HuH-7 (cell line): ENCODE results near the gene NAA10.

Experiments used
- DNase-seq: peaks from one replicate; pipeline ENCODE4 v3.0.0; 2011; ENCODE audit warnings: low spot score

The NAA10 gene

DNA sequence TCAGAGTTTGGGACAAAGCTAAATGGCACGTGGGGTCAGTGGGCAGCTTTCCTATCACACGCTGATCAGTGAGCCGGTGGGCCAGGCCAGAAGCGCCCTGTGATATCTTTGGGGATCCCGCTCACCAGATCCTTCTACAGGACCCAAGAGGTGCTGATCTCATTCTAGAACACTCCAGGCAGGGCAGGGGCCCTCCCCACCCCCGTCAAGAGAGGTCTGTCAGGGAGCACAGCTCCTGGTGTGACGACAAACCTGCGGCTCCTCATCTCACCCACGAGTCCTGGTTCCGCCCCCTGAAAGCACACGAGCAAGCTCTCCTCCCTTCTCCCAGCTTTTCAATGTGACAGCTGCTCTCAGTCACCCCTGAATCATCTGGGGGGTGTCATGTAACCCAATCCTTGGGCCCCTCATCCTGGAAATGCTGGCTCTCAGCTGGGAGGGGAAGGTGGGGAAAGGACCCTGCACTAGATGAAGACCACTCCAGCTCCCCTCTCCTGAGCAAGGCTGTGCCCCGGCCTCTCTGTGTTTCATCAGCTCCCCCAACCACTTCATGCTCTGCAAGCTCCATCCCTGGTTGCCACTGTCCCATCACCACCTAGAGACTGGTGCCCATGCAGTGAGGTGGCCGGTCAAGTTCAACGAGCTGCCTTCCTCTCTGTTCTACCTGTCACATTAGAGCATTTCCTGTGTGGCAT is 32.2 kb upstream of the NAA10 start:
- DNase-seq = no peak

DNA sequence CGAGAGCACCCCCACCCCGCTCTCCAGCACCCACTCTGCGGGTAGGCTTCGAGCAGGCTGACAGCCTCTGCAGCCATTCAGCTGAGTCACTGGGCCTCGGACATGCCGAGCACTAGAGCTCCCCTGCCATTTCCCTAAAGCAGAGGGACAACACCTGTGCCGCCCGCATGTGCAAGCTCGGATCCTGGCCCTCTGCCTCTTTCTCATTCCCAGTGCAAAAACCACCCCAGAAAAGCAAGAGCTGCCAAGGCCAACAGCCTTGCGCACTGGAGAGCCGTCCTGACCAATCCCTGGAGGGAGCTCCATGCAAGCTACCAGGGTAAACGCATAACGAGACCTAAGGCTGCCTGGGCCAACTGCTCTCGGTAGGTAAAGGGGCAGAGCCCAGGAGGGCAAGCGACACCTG is 31.4 kb upstream of the NAA10 start:
- no peak for DNase-seq

DNA sequence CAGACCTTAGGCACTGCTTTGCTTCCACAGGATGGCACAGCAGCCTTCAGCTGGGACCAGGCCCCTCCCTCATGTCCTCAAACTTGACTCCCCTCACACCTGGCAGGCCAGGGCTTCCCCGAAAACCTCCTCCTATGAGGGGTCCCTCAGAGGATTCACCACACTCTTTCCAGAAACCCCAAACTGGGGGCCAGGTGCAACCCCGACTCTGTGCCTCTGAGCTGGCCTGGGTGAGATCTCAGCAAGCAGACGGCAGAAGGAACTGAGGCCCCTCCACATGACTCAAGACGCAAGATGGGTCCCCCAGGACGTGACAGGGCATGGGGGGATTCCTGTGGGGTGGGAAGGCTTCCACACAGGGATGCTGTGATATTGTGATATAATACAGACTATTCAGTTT is 30.6 kb upstream of the NAA10 start:
- DNase-seq = no peak

DNA sequence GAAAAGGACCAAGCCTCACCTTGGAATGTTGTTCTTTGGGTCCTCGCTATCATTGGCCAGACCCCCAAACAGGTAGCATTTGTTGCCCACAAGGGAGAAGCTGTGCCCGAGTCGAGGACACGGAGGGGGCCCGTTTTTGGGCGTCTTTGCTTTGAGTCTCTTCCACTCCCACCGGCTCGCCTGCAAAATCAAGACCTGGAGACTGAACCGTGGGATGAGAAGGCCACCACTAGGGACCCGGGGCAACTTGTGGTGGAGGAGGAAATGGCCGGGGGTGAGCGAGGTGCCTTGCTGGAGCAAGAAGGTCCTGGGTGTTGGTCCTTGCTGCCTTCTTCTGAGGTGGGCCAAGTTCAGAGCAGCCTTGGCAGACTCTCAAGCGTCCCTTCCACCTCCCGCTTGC is 29.3 kb upstream of the NAA10 start:
- no peak for DNase-seq

DNA sequence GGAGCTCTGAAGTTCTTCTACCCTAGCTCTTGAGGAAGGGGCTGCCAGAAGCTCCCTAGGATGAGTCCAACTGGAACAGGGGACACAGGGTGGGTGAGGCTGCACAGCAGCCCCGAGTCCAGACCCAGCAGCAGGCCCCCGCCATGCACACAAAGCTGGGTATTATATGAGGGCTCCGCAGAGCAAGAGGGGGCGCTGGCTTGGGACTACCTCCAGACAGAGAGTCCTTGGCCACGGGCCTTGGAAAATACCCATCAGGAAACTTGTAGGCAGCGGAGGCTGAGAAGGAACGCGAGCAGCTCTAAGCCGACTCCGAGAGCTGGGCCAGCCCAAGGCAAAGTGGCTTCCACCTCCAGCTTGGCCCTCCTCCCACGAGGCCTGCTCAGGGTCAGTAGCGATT is 28.7 kb upstream of the NAA10 start:
- no peak for DNase-seq

DNA sequence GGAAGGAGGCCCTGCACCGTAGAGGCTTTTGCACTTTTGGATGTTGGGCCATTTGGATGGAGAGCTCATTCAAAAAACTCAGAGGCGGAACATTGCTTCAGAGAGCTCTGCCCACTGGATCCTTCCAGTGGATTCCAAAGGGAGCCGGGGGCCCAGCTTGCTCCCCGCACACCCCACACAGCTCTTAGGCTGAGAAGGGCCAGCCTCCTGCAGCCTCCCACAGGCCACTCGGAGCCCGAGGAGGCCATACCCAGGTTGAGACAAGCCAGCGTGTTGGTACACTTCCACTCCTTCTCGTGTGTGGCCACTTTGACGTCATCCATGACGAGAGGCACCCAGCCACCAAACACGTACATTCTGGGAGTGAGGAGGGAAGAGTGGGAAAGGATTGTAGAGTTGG is 26.5 kb upstream of the NAA10 start:
- DNase-seq = no peak

DNA sequence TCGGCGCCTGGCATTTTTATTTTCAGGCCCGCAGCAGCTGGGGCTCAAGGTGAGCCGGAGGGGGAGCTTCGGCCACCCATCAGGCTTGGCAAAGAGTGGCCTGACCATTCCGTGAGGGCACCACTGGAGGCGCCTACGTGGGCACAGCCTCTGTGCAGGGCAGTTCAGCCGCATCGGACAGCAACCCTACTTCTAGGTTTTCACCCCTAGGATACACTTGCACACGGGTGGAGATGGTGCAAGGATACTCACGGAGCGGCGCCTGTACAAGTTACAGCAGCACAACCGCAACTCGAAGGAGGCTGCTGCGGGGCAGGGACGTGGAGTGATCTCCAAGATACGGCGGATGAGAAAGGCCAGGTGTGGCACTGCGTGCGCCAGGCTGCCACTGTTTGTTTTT is 25.9 kb upstream of the NAA10 start:
- DNase-seq = no peak

DNA sequence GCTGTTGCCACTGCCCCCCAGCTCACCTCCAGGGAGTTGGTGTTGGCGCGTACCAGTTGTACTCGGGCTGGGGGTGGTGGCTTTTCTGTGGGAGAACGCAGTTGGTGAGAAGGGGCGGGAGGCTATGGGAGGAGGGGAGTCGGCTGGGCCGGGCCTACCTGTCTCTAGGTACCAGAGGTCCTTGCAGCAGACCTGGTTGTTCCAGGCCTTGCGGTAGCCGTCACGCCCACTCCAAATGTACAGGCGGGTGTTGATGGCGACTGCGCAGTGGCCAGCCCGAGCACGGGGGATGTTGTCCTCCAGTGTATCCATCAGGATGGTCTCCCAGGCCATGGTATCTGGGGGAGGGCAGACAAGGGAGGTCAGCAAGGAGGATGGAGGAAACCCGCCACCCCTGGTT is 25.2 kb upstream of the NAA10 start:
- DNase-seq = no peak

DNA sequence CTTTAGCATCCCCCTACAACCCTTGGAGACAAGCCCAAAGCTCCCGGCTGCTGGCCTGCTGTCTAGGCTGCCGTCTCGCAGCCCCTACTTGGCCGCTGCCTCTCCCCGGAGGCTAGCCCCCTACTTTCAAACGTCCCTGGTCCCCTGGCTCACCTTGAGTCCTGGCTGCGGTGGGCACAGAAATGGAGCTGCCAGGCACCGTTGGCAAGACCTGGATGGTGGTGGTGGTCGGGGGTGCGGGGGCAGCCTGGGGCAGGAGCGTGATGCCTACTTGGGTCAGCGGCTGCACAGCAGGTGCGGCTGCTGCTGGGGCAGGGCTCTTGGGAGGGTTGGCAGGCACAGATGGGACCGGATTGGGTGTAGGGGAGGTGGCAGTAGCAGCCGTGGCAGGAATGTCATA is 24.8 kb upstream of the NAA10 start:
- no peak for DNase-seq

DNA sequence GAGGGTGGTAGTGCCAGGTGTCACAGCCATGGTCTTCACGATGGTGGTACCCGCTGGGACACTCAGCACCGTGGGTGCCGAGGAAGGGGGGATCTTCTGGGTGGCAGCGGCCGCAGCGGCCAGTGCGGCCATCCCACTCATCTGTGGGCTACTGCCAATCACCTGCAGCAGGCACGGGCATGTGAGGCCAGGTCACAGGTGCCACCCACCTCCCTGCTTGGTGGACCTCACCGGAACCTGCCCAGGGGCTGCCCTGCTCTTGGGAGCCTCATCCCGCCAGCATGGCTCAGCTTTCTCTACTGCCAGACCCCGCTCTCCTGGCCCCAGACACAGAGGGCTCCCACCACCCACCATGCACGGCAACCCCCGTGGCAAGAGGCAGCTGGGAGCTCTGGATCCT is 23.8 kb upstream of the NAA10 start:
- DNase-seq = no peak

DNA sequence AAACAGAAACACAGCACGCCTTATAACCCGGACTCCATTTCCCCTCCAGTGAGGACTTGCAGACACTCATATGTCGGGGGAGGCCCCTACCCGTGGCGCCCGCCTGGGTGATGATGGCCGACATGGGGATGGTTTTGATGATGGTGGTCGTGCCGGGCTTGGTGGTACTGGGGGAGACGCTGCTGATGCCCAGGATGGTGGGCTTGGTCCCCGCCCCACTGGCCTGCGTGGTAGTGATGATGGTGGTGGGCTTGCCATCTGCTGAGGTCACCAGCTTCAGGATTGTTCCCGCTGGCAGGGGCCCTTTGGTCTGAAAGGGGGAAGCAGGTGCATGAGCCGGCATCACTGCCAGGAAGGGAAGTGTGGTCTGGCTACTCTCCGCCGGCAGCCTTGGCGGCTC is 22.4 kb upstream of the NAA10 start:
- no peak for DNase-seq

DNA sequence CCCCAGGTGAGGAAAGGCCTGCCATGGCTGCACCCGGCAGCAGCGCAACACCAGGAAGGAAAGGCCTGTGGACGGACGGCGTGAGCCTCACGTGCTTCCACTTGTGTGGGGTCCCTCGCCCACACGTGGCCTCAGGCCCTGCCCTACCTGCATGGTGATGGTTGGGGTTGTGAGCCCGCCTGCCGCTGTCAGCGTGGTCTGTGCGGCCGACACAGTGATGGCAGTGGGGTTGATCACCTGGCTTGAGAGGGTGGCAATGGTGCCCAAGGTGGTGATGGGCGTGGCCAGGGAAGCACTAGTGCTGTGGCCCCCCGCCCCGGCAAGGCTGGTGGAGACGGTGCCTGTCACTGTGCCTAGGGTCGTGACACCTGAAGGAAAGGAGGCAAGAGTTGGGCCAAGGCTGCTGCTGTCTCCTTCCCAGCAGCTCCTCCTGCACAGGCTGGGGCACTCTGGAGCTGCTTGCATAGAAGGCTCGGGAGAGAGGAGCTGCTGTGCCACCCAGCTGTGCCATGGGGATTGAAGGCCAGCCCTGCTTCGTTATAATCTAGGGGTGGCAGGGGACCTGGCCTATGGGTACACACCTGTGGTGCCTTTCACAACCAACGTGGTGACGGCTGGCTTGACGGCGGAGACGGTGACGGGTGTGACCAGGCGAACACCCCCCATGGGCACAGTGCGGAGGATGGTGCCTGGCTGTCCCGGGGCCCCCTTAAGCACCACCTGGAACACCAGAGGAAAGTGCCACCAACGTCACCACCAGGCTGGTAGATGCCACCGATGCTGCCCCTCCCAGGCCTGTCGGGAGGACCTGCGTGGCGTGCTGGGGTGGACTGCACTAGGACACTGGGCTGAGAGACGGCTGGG is 21.4 kb upstream of the NAA10 start:
- no peak for DNase-seq

DNA sequence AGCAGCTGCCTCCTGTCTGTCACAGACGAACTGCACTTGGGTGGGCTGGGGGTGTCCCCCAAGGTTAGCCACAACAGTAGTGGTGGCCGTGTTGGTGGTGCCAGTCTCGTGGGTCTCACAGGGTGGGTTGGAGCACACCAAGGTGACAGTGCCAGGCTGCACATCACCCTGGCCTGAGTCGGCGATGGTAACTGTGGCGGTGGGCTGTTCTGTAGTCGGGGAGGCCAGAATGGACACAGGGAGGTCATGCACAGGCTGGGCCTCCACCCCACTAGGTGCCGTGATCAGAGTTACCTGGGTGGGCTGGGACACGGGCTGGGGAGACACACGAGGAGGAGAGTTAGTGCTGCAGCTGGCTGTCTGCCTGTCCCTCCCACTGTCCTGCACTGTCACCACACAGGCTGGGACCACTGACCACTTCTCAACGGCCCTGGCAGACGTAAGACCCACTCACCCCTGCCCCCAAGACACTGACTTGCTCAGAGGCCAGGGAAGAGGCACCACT is 20.4 kb upstream of the NAA10 start:
- DNase-seq = no peak

DNA sequence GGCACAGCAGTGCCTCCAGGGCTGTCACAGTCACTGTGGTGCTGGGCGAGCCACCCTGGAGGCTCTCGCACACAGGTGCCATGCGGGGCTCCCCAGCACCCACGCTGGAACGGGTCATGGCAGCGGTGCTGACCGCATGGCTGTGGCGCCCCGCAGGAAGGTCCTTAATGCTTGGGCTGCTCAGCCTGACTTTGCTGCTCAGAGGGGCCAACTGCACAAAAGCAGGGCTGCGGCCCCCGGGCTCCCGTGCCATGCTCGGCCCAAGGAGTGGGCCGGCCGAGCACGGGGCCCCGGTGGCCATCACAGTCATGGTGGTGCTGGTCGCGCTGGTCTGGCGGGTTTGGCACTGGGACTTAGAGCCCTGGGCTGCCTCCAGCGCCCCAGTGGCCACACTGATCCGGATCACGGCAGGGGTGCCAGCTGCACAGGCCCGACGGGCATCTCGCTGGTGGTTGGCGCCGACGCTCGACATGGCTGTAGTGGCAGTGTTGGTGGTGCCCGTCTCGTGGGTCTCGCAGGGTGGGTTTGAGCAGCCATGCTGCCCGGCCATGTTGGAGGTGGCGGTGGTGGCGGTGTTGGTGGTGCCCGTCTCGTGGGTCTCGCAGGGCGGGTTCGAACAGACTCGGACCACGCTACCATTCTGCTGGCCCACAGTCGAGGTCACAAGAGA is 19.9 kb upstream of the NAA10 start:
- no peak for DNase-seq

DNA sequence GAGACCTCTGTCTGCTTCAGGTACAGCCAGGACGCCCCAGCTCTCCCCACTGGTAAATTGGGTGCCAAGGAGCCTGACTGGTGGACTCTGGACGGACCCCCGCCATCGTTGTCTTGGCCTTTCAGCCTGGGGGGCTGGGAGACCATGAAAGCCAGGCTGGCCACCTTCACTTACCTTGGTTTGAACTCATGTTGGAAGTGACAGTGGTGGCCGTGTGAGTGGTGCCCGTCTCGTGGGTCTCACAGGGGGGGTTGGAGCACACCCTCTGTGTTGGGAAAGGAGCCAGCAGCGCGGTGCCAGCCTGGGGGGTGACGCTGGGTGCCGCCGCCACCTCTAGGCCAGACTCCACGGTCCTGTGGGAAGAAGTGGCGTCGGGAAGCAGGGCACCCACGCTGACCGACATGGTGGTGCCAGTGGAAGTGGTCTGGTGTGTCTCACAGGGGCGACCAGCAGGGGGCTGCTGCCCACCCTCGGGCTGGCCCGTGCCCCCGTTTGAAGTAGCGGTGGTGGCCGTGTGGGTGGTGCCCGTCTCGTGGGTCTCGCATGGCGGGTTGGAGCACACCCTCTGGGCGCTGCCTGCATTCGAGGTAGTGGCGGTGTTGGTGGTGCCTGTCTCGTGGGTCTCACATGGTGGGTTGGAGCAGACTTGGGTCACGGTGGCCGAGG is 19.2 kb upstream of the NAA10 start:
- no peak for DNase-seq

DNA sequence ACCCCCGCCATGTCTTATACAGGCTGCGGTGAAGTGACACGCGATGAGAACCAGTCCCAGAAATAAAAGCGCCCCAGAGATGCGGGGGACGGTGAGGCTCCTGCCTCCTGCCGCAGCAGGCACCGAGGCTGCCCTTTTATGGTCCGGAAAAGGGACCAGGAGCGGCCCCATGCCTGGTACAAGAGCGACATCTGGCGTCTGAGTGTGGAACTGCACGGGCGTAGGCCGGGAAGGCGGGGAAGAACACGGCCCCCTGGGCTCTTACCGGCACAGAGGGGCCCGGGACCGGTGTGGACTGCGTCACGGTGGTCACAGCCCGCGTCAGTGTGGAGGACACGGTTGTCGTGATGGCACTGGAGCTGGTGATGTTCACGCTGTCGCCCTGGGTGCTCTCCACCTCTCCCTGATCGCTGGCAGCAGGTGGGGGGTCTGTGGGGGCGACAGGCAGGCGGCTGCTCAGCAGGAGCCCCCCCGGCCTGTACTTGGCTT is 18.5 kb upstream of the NAA10 start:
- DNase-seq = peak; percentile 85

DNA sequence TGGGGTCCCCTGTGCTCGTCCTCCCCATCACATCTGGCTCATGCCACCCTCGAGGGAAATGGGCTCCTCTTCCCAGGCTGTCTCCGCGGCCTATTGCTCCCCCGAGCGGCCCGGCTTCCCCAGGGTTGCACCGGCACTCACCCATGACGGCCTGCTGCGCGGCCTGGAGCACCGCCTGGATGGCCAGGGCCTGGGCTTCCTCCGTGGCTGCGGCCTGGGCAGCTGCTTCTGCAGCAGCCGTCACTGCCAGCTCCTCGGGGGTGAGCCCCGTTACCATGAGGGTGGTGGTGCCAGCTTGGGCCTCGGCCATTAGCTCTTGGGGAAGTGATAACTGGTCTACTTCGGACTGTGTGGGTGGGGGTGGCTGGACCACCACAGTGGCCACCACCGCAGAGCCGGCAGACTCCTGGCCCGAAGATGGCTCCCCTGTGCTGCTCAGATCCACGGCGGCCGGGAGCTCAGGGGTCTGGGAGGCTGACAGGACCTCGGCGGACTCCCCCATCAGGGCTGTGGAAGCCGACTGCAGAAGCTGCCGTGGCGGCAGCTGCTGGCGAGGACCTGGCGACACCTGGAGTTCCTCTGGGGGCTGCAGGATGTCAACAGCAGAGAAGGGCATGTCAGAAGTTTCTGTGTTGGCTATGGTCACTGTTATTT is 17.7 kb upstream of the NAA10 start:
- DNase-seq = no peak

DNA sequence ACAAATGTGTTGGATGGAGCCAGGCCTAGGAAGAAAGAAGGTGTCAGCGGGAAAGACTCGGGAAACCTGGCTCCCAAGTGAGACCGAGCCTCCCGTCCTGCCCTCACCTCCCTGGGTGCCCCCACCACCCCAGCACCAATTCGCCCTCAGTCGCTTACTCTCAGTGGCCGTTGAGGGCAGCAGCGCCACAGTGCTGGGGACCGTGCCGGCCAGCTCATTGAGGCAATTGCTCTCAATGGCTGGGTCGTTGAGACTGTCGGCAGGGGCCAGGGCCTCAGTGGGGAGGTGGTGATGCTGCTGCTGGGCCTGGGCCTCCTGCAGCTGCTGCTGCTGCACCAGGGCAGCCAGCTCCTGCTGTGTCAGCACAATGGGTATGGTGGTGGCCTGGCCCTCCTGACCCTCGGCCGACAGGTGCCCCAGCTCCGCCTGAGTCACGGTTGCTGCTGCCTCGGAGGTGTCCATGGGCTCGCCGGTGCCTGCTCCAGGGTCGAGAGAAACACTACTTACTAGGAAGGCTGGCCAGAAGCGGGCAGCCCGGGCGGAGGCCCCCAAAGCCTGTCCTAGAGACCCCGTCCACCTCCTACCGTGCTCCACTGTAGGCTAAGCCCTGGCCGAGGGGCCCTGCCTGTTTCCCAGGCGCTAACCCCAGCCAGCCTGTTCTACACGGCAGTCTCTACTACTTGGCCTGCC is 17.0 kb upstream of the NAA10 start:
- DNase-seq = no peak

DNA sequence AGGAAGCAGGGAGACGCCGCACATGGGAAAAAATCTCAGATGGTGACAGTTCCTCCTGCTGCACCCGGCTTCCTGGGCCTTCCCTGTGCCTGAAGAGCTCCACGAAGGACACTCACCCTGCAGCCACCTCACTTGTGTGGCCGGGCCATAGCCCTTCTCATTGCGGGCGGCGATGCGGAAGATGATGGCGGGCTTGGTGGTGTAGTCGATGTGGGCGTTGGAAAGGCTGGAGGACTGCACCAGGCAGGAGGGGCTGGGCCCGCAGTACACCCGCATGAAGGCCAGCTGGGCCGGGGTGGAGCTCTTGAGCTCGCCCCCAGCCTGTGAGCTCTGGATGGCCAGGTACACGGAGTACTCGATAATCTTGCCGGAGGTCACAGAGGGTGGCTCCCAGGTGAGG is 15.3 kb upstream of the NAA10 start:
- no peak for DNase-seq

DNA sequence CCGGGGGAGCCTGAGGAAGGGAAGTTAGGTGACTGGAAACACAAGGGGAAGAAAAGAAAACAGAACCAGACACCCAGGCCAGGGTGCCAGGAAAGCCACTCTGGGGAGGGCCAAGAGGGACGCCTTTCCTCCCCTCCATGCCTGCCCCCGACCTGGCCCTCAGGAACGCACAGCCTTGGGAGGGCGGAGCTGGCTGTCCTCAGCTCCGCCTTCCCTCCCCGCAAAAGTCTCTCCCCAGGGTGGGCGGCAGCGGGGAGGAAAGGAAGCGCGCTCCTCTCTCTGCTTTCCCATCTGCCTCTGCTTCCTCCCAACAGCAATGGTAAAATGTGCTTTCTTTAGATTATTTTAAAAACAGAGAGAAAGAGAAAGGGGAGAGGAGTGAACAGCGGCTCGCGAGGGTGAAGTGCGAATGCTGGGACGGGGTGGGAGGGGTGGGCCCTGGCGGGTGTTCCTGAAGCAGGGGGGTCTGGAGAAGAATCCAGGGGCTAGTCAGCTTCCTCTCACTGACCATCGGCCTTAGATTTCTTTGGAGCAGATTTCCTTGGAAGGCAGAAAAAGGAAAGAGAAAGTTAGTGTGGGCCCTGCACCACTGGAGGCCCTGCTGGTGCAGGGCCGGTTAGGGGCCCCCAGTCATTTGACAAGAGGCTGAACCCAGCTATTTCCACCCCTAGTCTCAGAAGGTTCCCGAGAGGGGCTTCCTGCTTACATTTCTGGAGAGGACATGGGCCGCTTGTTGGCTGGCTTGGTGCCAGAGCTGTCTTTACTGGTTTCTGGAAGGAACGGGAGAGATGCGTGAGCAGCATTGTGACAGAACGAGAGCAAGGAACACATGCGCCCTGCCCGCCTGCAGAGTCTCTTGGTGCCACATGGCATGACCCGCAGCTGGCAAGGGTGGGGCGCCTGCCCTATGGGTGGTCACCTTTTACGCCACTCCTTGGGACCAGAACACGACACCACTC is 14.3 kb upstream of the NAA10 start:
- no peak for DNase-seq
